ENCODE results near the gene ATXN1.
A peak's percentile ranks its signal among the peaks of the same experiment; 100 is the strongest.
"Not testable (repeated sequence)": the region's sequence is repeated elsewhere in the genome, so short reads cannot be mapped to it uniquely, and the experiment has no call there.

Gene ATXN1

DNA sequence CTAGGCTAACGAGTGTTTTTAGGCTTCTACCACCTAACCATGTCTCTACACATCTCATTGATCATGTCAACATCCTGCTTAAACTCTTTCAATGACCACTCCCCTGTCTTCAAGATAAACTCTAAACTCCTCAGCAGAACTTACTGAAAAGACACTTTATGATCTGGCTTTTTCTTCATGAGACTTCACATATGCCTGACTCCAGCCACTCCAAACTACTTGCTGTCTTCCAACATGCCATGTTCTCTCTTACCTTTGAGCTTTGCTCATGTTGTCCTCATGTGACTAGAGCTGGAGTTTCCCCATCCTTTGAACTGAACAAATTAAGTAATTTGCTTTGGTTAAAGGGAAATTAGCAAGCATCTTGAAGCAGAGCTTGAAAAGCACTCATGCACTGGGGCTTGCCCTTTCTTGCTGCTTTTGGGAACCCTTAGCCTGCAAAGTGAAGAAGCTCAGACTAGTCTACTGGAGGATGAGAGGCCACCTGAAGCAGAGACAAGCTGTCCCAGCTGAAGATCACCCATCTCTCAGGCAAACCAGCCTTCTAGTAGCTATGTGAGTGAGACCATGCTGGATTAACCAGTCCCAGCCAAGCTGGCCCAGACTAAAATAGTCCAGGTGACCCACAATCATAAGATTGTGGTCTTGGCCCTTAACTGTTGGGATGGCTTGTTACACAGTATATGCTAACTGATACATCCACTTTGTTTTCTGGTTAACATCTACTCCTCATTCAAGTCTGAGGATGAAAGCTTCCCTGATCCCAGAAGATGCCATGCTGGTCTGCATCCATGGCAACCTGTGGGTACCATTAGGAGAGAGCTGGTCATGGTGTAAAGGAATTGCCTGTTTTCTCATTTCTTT is 287.1 kb downstream of the ATXN1 start:
- no peak for DNase-seq (ENCODE audit: low spot score)

DNA sequence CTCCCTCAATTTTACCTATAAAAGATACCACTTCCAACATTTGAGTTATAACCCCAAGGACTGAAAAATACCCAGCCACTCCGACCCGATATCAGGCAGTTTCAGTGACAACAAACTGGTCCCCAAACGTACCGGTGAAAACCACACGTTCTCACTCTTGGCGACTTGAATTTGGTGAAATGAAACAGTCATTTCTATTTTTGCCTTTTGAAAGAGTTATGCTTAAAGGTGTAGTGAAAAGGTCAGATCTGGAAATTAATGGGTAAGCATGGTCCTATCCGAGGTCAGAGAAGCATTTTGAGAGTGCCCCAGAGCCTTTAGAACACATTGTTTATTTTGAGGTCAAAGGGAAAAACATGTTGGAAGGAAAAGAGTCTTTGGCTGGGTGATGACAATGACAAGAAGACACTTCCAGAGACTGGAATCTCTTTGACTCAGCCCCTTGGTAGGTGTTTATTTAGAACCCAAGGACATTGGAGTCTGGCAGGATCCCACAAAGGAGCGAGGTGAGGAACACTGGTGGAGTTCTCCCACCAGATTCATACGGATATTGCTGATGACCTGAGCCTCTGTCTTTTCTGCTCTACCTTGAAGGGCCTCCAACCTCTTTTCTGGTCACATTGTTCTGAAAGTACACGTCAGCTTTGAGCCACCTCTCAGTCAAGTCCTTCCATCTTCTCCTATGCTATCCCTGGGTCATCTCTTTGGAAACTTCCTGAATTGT is 287.9 kb downstream of the ATXN1 start:
- DNase-seq (ENCODE audit: low spot score) = no peak

GRCh38 chr6:16472349-16473069 is 288.8 kb downstream of the ATXN1 start:
- DNase-seq (ENCODE audit: low spot score) = no peak

- DNase-seq (ENCODE audit: low spot score) = no peak
Measured at GRCh38 chr6:16471910-16472297, 289.4 kb downstream of the ATXN1 start.

DNA sequence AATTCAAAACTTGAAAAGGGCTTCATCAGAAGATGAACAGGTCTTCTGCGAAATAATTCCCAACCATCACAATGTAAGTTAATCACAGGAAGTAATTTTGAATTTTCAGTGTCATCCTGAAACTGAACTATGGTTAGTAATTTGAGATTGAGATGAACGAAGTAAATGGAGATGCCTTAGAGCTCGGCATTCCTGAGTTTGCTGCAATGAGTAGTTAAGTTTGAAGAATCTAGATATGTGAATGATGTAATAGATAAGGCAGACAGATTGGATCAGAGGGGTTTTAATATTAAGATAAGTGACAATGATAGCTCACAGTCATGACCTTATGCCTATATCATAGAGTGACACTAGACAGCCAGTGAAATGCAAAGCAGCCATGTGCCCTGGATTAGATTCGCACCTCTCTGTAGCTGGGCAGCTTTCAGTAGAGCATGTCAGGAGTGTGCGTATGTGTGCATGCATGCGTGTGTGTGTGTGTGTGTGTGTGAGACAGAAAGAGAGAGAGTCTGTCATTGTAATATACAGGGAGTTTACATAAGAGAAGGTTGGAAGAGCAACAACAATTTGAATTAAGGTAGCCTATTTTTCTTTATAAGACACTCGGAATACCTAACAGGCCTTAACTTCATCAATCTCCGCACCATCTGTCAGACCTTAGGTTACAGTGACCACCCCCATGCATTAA is 289.9 kb downstream of the ATXN1 start:
- DNase-seq (ENCODE audit: low spot score) = no peak

DNA sequence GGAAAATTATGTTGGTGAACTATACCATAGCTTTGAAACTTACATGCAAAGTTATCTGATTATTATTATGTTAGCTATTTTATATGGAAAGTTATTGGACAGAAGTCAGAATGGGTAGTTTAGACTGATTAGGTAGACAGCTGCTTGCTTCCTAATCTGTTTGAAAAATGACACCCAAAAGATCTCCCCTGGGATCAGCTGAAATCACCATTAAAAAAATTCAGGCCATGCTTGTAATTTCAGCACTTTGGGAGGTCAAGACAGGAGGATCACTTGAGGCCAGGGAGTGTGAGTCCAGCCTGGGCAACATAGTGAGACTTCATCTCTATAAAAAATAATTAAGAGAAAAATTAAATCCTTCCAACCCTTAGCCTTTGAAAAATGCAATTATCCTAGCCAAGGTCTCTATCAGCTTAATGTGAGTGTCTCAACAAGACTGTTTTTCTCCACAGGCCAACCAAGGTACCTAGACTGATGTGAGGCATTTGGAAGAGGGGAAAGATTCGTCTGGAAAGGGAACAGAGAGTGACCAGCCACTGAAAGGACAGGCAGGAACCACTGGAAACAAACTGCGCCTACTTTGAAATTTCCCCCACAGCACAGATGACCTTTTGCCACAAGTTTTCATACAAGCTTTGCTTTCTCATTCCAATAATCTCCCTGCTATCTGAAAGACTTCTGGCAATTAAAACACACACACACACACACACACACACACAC is 290.6 kb downstream of the ATXN1 start:
- no peak for DNase-seq (ENCODE audit: low spot score)

DNA sequence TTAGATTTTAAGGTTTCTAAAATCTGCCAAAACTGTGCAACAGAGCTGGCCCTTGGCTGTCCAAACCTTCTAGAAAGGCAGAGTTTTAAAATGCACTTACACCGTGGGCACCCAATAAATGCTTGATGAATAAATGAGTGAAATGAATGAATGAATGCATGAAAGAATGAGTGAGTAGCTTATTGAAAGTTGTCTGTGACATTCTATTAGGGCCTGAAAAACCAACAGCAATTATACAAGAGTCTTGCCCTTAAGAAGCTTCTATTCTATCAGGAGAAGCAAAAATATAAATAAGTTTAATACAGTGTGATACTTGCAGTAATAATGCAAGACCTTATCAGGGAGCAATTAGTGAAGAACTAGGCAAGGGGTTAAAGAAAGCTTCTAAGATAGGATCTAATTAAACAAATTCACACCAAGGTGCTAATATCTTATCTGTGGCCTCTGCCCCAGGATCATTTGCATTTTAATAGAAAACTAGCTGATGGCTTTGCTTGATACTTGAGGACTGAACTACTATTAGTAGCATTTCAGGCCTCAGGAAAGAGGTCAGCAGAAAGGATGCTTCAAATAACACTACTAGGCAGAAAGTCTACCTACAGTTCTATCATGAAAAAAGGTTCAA is 292.2 kb downstream of the ATXN1 start:
- DNase-seq (ENCODE audit: low spot score) = no peak

DNA sequence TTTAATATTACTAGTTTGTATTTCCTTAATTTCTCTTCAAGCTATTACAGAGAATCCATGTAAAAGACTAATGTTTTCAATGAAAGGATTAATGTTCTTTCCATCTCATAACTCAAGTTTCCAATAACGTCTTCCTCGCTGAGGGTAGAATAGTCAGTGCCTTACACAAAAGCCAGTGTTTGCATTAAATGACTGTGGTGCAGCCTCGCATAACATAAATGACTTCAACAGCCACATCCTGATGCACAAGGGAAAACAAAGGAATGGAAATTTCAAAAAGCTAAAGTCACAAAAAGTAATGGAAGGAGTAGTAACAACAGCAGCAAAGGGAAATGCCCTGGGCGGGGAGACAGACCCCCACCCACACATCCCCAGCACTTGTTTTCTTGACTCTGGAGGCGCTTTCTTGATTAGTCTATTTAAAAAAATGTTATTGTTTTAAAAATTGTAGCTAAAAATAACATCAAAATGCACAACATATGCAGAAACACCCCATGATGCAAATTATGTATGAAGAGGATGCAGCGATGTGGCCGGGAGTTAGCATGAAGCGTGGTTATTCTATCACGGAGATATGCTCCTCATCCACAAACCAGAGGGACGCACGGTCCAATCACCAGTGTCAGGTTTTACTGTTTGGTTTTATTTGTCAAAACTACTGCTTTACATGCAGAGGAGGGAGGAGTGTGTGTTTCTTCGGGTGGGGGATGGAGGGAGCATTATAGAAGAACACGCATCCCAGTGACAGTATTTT is 294.3 kb downstream of the ATXN1 start:
- no peak for DNase-seq (ENCODE audit: low spot score)

DNA sequence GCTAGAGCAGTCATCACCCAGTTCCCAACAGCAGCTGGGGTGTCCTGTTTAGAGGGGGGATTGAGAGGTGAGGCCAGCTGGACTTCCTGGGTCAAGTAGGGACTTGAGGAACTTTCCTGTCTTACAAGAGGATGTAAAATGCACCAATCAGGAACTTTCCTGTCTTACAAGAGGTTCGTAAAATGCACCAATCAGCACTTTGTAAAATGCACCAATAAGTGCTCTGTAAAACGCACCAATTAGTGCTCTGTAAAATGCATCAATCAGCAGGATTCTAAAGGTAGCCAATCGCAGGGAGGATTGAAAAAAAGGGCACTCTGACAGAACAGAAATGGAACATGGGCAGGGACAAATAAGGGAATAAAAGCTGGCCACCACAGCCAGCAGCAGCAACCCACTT is 297.2 kb downstream of the ATXN1 start:
- DNase-seq (ENCODE audit: low spot score) = no peak

DNA sequence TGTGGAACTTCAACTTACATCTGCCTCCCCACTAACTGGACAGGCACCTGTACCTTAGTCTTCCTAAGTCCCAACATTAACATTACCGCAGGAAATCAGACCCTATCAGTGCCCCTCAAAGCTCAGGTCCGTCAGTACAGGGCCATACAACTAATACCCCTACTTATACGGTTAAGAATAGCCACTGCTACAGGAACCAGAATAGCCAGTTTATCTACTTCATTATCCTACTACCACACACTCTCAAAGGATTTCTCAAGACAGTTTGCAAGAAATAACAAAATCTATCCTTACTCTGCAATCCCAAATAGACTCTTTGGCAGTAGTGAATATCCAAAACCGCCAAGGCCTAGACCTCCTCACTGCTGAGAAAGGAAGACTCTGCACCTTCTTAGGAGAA is 298.0 kb downstream of the ATXN1 start:
- DNase-seq (ENCODE audit: low spot score) = not testable (repeated sequence)

DNA sequence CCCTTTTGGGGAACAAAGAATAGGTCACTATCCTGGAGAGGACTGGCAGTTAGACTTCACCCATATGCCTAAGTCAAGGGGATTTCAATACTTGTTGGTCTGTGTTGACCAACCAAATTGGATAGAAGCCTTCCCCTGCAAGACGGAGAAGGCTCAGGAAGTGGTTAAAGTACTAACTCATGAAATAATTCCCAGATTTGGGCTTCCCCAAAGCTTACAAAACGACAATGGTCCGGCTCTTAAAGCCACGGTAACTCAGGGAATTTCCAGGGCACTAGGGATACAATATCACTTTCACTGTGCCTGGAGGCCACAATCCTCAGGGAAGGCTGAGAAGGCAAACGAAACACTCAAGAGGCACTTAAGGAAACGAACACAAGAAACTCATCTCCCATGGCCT is 299.8 kb downstream of the ATXN1 start:
- DNase-seq (ENCODE audit: low spot score) = no peak

- DNase-seq (ENCODE audit: low spot score) = not testable (repeated sequence)
Measured at GRCh38 chr6:16459472-16459871, 301.8 kb downstream of the ATXN1 start.

GRCh38 chr6:16452348-16452747 is 308.9 kb downstream of the ATXN1 start:
- peak; percentile 63 for DNase-seq (ENCODE audit: low spot score)

- DNase-seq (ENCODE audit: low spot score) = no peak
Measured at GRCh38 chr6:16450821-16451220, 310.4 kb downstream of the ATXN1 start.

DNA sequence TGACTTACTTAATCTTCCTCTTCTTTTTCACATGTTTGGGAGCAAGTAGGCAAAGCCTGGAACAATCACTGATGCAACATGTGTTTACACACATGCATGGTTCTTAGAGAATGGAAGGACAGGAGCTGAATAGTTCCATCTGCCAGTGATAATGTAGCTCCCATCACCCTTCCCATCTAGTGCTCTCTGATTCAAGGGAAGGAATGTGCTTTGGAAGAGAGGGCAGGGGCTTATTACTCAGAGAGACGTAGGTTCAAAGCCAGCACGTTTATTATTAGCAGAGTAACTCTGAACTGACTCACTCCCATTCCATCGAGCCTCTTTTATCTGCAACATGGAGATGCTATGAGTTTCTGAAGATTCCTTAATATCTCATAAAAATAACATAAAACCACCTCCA is 311.0 kb downstream of the ATXN1 start:
- DNase-seq (ENCODE audit: low spot score) = no peak

- no peak for DNase-seq (ENCODE audit: low spot score)
Measured at GRCh38 chr6:16446273-16446672, 315.0 kb downstream of the ATXN1 start.

GRCh38 chr6:16442031-16442430 is 319.2 kb downstream of the ATXN1 start:
- no peak for DNase-seq (ENCODE audit: low spot score)

DNA sequence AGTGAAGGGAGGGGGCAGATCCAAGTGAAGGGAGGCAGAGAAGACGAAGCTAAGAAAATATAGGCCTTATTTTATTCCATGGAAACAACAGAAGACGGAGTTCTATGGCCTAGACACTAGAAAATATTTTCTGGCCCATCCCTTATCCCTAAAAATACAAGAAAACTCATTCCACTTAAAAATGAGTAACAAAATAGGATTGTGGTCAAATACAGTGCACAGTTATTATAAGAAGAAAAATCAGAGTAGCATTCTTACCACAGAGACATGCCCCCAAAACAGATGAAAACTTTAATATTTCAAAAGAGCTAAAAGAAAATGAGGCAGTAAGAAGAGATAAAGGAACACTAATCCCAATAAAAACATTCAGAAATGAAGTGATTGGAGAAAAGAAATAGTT is 320.0 kb downstream of the ATXN1 start:
- no peak for DNase-seq (ENCODE audit: low spot score)

GRCh38 chr6:16440636-16441212 is 320.5 kb downstream of the ATXN1 start:
- DNase-seq (ENCODE audit: low spot score) = no peak

Measured in putamen (tissue), 1 donor.